OCI-M2 (cell line): Measurements from ENCODE around the gene IPO5.
"Not testable (repeated sequence)": the region's sequence is repeated elsewhere in the genome, so short reads cannot be mapped to it uniquely, and the experiment has no call there.

Experiments
- DNase-seq: peaks from one replicate; lab custom pipeline; 2025; ENCODE audit not compliant: unreplicated experiment; lab: John Stamatoyannopoulos, UW

Gene IPO5

GRCh38 chr13:98007001-98007400 lies 53.5 kb downstream of the IPO5 start:
- DNase-seq, result no peak

GRCh38 chr13:98013241-98013640 lies 59.8 kb downstream of the IPO5 start:
- DNase-seq, result no peak

GRCh38 chr13:98014766-98015165 lies 61.3 kb downstream of the IPO5 start:
- DNase-seq, result no peak

GRCh38 chr13:98018293-98018692 lies 64.8 kb downstream of the IPO5 start:
- no peak for DNase-seq

DNA sequence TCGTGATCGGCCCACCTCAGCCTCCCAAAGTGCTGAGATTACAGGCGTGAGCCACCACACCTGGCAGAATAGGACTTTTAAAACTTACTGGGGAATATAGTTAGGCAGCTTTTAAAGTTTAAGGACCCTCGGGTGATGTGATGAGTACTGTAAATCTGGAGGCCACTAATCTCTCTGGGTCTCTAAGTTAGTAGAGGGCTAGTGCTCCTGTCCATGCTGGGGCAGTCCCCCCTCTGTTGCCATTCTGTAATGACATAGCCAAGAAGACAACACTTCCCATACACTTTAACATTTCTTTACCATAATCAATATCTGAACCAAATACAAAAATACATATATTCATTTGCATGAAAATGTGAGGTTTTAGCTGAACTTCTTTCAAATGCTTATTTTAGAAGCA lies 65.7 kb downstream of the IPO5 start:
- DNase-seq, result no peak

GRCh38 chr13:98020271-98020670 lies 66.8 kb downstream of the IPO5 start:
- no peak for DNase-seq

GRCh38 chr13:98022210-98022609 lies 68.7 kb downstream of the IPO5 start:
- DNase-seq, result no peak

DNA sequence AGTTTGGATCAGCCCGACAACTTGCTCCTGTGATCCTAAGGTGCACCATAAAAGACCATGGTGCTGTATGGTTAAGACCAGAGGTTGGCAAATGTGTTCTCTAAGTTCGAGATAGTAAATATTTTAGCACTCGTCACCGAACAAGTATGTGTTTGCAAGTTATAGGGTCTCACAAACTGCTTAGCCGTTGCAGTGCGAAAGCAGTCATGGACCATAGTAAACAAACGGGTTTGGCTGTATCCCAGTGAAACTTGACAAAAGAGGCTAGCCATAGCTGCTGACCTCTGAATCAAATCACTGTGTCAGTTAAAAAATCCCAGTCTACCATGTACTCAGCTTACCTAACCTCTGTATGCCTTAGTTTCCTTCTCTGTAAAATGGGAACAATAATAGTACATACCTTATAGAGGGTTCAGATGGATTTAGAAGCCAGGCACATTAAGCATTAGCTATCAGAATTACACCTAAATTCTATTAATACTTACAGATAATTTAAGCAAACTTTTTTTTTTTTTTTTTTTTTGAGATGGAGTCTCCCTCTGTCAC lies 72.1 kb downstream of the IPO5 start:
- DNase-seq, result no peak

DNA sequence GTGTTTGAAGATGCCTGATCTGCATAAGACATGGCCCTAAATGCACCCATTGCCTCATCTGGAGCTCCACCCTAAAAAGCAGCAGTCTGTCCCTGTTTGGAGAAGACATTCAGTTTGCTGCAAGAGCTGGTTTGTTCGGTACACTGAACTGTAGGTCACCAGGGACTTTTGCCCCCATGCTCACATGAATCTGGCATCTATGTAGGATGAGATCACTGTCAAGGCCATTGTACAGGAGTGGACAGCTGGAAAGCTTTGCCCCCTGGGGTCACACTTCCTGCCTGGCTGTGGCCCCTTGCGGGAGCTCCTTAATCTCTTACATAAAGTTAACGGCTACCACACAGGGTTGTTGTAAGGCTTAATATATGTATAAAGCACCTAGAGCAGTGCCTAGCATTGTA lies 73.0 kb downstream of the IPO5 start:
- no peak for DNase-seq

- DNase-seq, result no peak
These were observed 78.7 kb downstream of the IPO5 start for GRCh38 chr13:98032168-98032567.

GRCh38 chr13:98033277-98034247 lies 80.1 kb downstream of the IPO5 start:
- no peak for DNase-seq

DNA sequence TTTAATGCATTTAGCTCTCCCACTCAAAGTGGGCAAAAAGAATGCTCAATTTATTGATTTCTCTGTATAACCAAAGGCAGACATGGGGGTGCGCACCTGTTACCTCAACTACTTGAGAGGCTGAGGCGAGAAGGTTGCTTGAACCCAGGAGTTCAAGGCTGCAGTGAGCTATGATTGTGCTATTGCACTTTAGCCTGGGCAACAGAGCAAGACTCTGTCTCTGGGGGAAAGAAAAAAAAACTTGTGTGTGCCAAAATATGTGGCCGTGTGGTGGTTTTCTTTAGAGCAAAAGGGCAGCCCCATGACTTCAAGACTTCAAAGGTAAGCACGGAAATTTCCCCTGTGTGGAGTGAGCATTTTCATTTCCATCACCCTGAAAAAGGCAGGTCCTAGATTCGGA lies 81.9 kb downstream of the IPO5 start:
- DNase-seq, result no peak

GRCh38 chr13:98036564-98037302 lies 83.3 kb downstream of the IPO5 start:
- DNase-seq, result not testable (repeated sequence)

- no peak for DNase-seq
These were observed 85.8 kb downstream of the IPO5 start for GRCh38 chr13:98039261-98039660.

DNA sequence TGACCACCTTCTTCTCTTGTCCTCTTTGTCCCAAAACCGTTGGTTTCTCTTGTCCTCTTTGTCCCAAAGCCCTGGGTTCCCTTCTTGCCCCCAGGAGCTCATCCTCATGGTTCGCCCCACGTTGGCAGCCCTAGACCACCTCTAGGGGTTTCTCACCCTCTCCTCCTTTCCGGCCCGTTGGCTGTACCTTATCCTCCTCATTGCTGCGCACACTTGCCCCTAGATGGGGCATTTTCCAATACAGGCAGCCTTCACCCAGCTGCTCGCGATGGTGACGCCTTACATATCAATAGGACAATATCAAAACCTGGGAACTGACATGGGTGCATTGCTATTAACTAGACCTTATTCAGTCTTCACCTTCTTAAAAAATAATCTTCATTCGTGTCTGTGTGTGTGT lies 86.5 kb downstream of the IPO5 start:
- DNase-seq, result no peak

DNA sequence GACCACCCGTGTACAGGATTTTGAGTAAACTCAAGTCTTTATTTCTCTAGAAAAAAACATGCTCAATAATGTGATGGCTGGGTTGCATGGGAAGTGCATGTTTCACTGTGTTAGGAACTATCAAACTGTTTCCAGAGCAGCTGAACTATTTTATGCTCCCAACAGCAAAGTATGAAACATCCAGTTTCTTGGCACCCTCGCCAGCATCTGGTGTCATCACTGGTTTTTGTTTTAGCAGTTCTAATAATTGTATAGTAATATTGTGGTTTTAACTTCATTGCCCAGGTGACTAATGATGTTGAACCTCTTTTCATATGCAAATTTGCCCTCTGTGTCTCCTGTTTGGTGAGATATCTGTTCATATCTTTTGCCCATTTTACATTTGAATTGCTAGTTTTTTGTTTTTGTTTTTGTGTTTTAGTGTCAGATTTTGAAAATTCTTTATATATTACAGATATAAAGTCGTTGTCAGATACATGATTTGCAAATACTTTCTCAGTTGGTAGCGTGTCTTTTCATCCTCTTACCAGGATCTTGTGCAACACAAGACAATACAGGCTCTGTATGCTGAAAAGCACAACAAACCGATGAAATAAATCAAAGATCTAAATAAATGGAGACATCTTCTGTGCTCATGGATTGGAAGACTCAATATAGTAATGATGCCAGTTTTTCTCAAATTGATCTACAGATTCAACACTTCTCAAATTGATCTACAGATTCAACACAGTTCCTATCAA lies 87.8 kb downstream of the IPO5 start:
- DNase-seq, result no peak

DNA sequence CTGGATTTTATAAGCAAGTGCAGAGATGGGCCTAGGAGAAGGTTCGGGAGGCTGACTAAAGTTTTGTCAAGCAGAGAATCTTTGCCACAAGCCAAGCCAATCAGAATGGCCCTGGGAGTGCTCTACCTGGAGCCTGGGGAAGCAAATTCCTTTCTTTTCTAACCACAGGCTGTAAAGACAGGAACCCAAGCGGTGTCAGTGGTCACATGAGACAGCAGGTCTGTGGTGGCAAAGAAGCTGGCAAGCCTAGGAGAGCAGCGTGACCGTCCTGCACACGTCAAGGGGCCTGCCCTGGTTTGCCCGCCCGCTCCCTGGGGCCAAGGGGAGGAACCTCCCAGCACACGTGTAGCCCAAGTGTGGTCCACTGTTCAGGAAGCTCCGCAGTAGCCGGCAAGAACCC lies 90.8 kb downstream of the IPO5 start:
- no peak for DNase-seq

DNA sequence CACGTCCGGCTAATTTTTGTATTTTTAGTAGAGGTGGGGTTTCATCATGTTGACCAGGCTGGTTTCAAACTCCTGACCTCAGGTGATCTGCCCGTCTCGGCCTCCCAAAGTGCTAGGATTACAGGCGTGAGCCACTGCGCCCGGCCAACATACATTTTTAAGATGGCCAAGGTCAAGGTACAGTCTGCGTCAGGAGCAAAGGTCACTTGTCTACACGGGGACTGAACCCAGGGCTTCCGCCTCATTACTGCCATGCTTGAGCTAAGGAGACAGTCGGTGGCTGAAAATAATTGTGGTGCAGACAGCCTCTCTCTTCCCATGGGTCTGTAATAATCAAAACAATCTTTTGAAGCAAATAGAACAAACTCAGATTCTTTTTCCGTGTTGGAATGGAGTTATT lies 94.3 kb downstream of the IPO5 start:
- not testable (repeated sequence) for DNase-seq

DNA sequence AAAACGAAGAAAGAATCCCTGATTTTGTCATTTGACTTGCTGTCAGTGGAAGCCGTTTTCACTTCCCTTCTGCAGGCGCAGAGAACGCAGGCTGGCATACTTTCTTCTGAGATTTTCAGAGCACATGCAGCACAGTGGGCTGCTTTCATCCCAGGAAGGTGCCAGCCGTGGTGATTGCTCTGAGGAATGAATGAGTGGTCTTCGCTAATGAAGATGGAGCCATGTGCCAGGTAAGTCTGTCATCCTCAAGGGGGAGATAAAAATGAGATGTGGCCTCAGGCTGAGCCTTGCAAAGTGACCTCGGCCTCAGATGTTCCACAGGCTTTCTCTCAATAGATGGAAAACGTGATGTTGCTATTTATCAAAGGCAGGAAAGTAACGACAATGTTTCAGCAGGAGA lies 94.8 kb downstream of the IPO5 start:
- DNase-seq, result no peak

- no peak for DNase-seq
These were observed 96.6 kb downstream of the IPO5 start for GRCh38 chr13:98050041-98050466.

DNA sequence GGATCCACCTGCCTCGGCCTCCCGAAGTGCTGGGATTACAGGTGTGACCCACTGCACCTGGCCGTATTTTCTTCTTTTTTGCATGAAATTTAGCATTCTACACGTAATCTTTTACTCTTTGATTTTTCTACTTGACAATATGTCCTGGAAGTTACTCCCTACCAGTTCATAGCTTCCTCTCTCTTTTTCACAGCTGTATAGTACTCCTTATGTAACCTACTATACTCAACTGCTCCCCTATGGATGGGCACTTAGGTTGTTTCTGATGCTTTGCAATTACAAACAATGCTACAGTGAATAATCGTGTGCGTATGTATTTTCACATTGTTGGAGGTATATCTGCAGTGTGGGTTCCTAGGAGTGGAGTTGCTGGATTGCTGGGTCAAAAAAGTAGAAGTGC lies 98.9 kb downstream of the IPO5 start:
- no peak for DNase-seq
